ENCODE measurements around the gene DRD2. TPM values are rescaled to one million over a fixed set of nuclear protein-coding genes. Genes with fewer than 3 reads are reported as not detected.
A peak's percentile ranks its signal among the peaks of the same experiment; 100 is the strongest.

DRD2 gene
- total RNA-seq, 2 donors from 2014 or later: 0.19 to 0.82 TPM

GRCh38 chr11:113470233-113470632, 5.0 kb downstream of the DRD2 start:
- H3K27me3 Mint-ChIP-seq: peaks cover 44% of the 10 kb centered on the region
- H3K9me3 Mint-ChIP-seq: no peaks in the 10 kb centered on the region
- H3K36me3 Mint-ChIP-seq (ENCODE audit: low read depth): no peaks in the 10 kb centered on the region
- no peak overlapping the region for H3K27ac Mint-ChIP-seq
- ATAC-seq (replicated peaks): no peak
- H3K4me3 Mint-ChIP-seq: no peak overlapping the region
- H3K4me1 Mint-ChIP-seq: no peaks in the 10 kb centered on the region

- no peak overlapping the region for H3K4me3 Mint-ChIP-seq
- H3K4me1 Mint-ChIP-seq: no peaks in the 10 kb centered on the region
- H3K36me3 Mint-ChIP-seq (ENCODE audit: low read depth): no peaks in the 10 kb centered on the region
- no peak overlapping the region for H3K27ac Mint-ChIP-seq
- H3K9me3 Mint-ChIP-seq: no peaks in the 10 kb centered on the region
- H3K27me3 Mint-ChIP-seq: peaks cover 51% of the 10 kb centered on the region
- ATAC-seq (replicated peaks): no peak
Measured at GRCh38 chr11:113468726-113469345, 6.4 kb downstream of the DRD2 start.

DNA sequence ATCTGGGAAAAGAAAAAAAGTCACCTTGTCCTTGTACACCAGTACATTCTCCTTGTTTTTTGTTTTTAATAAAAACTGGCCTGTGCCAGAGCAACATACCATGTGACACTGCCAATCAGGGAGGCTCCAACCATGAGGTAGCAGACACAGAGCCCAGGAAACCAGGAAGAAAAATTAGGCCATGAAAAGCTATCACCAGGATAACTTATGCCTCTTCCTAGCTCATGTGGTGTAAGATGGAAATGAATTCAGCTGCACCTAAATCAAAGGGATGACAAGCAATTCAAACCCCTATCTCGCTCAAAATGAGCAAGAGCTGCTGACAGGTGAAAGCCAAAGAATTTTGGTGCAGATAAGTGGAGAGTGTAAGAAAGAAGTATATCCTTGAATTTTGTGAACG, 7.7 kb downstream of the DRD2 start:
- Mint-ChIP-seq H3K27ac (no peak overlapping the region), H3K4me3 (no peak overlapping the region), H3K4me1 (no peaks in the 10 kb centered on the region), H3K9me3 (no peaks in the 10 kb centered on the region), H3K36me3 (ENCODE audit: low read depth) (no peaks in the 10 kb centered on the region), H3K27me3 (peaks cover 46% of the 10 kb centered on the region)
- no peak for ATAC-seq (replicated peaks)

- H3K27me3 Mint-ChIP-seq: peaks cover 39% of the 10 kb centered on the region
- H3K36me3 Mint-ChIP-seq (ENCODE audit: low read depth): no peaks in the 10 kb centered on the region
- no peak overlapping the region for H3K27ac Mint-ChIP-seq
- ATAC-seq (replicated peaks): peak; percentile 21
- no peak overlapping the region for H3K4me3 Mint-ChIP-seq
- no peaks in the 10 kb centered on the region for H3K4me1 Mint-ChIP-seq
- no peaks in the 10 kb centered on the region for H3K9me3 Mint-ChIP-seq
Measured at GRCh38 chr11:113465786-113466185, 9.4 kb downstream of the DRD2 start.

DNA sequence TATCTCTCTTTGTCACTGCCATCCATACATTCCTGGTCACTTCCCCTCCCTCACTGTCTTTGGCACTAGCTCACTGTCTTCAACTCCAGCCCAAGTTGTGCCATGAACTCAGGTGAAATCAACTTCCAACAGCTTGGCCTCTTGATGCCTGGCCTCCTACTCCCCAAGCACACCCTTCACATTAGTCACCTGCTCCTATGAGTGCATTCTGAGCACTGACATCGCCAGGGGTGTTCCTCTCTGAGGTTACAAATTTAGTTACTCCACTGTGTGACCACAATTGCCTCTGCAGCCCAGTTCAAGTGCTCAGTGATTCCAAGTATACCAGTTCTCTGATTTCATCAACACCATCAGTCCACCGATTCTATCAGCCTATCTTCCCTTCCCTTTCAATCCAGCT, 10.8 kb downstream of the DRD2 start:
- Mint-ChIP-seq H3K27ac (no peak overlapping the region), H3K4me3 (no peak overlapping the region), H3K9me3 (no peaks in the 10 kb centered on the region), H3K36me3 (ENCODE audit: low read depth) (no peaks in the 10 kb centered on the region), H3K27me3 (peaks cover 34% of the 10 kb centered on the region), H3K4me1 (no peaks in the 10 kb centered on the region)
- no peak for ATAC-seq (replicated peaks)

DNA sequence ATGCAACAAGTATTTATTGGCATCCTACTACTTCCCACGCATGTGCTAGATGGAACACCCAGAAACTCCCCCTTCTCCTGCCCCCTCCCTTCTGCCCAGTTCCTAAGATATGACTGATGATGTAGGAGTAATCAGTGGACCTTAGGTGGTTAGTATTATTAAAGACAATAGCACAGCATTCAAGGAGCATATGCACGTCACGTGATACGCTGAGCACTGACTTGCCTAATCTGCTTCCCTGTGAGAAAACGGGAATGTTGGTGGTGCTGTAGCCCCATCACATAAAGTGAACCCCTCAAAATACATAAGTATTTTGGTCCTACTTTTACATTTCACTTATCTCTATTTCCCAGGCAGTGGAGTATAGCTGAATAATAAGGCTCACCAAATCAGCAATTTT, 12.4 kb downstream of the DRD2 start:
- Mint-ChIP-seq H3K9me3 (no peaks in the 10 kb centered on the region), H3K27ac (no peak overlapping the region), H3K4me3 (no peak overlapping the region), H3K27me3 (peaks cover 33% of the 10 kb centered on the region), H3K4me1 (no peaks in the 10 kb centered on the region), H3K36me3 (ENCODE audit: low read depth) (no peaks in the 10 kb centered on the region)
- ATAC-seq (replicated peaks): no peak

DNA sequence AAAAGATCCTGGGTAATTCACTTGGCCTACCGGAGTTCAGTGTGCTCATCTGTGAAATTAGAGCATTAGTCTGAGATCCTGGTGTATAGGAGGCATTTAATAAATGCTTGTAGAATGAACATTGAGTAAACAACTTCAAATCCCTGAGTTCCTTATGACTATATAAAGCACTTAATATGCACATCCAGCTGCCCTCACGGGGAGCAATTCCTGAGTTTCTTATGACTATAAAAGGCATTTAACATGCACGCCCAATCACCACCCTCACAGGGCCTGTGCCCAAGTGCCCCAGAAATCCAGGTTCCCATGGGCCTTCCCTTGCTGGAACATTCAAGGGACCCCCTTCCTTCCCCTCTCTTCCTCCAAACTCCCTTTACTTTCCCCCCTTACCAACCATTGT, 13.6 kb downstream of the DRD2 start:
- Mint-ChIP-seq H3K9me3 (no peaks in the 10 kb centered on the region), H3K27ac (no peak overlapping the region), H3K4me3 (no peak overlapping the region), H3K27me3 (peaks cover 28% of the 10 kb centered on the region), H3K4me1 (no peaks in the 10 kb centered on the region), H3K36me3 (ENCODE audit: low read depth) (no peaks in the 10 kb centered on the region)
- ATAC-seq (replicated peaks): no peak

DNA sequence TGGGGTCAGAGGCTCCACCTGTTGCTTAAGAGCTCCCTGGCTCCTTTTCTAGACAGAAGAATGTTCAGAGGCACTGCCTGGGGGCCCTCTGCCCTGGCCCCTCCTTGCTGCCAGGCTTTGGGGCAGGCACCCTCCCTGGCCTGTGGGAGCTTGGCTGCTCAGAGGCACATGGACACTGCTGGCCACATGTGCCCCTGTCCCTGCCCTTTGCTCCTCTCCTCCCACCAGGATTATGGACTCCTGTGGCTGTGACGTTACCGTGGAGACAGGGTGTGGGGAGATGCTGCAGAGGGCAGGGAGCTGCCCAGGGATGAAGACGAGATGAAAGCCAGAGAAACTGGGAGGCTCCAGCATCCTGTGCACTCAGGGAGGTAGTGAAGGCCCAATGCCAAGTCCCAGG, 14.7 kb downstream of the DRD2 start:
- ATAC-seq (replicated peaks): no peak
- H3K9me3 Mint-ChIP-seq: no peaks in the 10 kb centered on the region
- no peaks in the 10 kb centered on the region for H3K36me3 Mint-ChIP-seq (ENCODE audit: low read depth)
- peaks cover 28% of the 10 kb centered on the region for H3K27me3 Mint-ChIP-seq
- H3K4me3 Mint-ChIP-seq: no peak overlapping the region
- no peak overlapping the region for H3K27ac Mint-ChIP-seq
- H3K4me1 Mint-ChIP-seq: no peaks in the 10 kb centered on the region

DNA sequence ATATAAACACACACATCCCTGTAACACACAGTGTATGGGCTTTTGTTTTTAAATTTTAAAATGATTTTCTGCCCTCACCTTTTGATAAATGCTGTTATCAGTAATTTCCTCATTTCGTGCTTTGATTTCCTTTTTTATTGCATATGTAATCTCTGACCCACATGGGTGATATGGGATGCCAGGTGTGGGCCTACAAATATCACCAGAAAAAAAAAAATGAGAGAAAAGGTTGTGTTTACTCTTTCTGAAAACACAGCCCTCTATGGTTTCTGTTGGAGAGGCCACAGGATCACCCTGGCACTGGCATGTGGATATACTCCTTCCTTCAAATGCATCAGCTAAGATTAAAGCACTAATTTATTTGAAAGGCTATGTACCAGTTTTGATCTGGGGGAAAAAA, 17.0 kb downstream of the DRD2 start:
- Mint-ChIP-seq H3K4me1 (no peaks in the 10 kb centered on the region), H3K4me3 (no peak overlapping the region), H3K27me3 (peaks cover 17% of the 10 kb centered on the region), H3K36me3 (ENCODE audit: low read depth) (no peaks in the 10 kb centered on the region), H3K27ac (no peak overlapping the region), H3K9me3 (no peaks in the 10 kb centered on the region)
- no peak for ATAC-seq (replicated peaks)

DNA sequence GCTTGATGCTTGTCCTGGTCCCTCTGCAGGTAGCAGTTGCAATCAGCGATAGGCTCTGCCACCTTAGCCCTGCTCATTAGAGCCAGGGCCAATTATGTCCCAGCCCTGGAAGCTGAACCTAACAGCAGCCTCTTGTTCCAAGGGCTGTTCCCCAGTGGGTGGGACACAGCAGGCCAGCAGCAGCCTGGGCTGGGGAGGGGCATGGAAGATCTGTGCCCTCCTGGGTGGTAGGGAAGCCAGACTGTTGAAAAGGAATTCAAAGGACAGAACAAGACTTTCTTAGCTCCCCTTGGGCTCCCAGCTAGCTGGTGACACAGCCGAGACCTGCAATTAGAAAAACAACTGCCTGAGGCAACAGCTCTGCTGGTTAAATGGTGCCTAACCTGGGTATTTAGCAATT, 17.4 kb downstream of the DRD2 start:
- no peaks in the 10 kb centered on the region for H3K4me1 Mint-ChIP-seq
- H3K27me3 Mint-ChIP-seq: peaks cover 17% of the 10 kb centered on the region
- H3K27ac Mint-ChIP-seq: no peak overlapping the region
- H3K36me3 Mint-ChIP-seq (ENCODE audit: low read depth): no peaks in the 10 kb centered on the region
- no peak for ATAC-seq (replicated peaks)
- no peaks in the 10 kb centered on the region for H3K9me3 Mint-ChIP-seq
- H3K4me3 Mint-ChIP-seq: no peak overlapping the region

DNA sequence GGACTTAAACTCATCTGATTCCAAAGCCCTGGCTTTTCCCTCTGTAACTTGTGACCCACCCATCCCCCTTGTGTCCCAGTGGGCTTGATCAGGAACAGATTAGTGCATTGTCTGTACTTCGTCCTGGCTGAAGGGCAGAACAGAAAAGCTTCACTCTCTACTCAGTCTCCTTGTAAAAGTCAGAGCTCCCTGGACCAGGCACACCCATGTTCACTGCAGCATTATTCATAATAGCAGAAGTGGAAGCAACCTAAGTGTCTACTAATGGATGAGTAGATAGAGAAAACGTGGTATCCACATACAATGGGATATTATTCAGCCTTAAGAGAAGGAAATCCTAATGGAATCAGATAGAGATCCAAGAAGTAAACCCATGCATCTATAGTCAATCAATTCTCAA, 20.7 kb downstream of the DRD2 start:
- Mint-ChIP-seq H3K9me3 (no peaks in the 10 kb centered on the region), H3K36me3 (ENCODE audit: low read depth) (no peaks in the 10 kb centered on the region), H3K4me1 (no peaks in the 10 kb centered on the region), H3K27ac (no peak overlapping the region), H3K4me3 (no peak overlapping the region), H3K27me3 (peaks cover 11% of the 10 kb centered on the region)
- ATAC-seq (replicated peaks): no peak

GRCh38 chr11:113449743-113450142, 25.5 kb downstream of the DRD2 start:
- no peak overlapping the region for H3K4me3 Mint-ChIP-seq
- peaks cover 4% of the 10 kb centered on the region for H3K27me3 Mint-ChIP-seq

GRCh38 chr11:113448316-113448677, 26.9 kb downstream of the DRD2 start:
- H3K4me1 Mint-ChIP-seq: no peaks in the 10 kb centered on the region
- peaks cover 6% of the 10 kb centered on the region for H3K27me3 Mint-ChIP-seq
- H3K9me3 Mint-ChIP-seq: no peaks in the 10 kb centered on the region
- no peak overlapping the region for H3K27ac Mint-ChIP-seq
- ATAC-seq (replicated peaks): peak; percentile 13
- no peaks in the 10 kb centered on the region for H3K36me3 Mint-ChIP-seq (ENCODE audit: low read depth)
- H3K4me3 Mint-ChIP-seq: no peak overlapping the region

More at GRCh38 chr11:113449743-113450142, 25.5 kb downstream of the DRD2 start:
- H3K4me1 Mint-ChIP-seq: no peaks in the 10 kb centered on the region
- no peaks in the 10 kb centered on the region for H3K36me3 Mint-ChIP-seq (ENCODE audit: low read depth)
- no peak for ATAC-seq (replicated peaks)
- H3K9me3 Mint-ChIP-seq: no peaks in the 10 kb centered on the region
- H3K27ac Mint-ChIP-seq: no peak overlapping the region

GRCh38 chr11:113447621-113448315, 27.4 kb downstream of the DRD2 start:
- H3K9me3 Mint-ChIP-seq: no peaks in the 10 kb centered on the region
- no peaks in the 10 kb centered on the region for H3K36me3 Mint-ChIP-seq (ENCODE audit: low read depth)

GRCh38 chr11:113446938-113447337, 28.3 kb downstream of the DRD2 start:
- no peaks in the 10 kb centered on the region for H3K4me1 Mint-ChIP-seq
- no peaks in the 10 kb centered on the region for H3K9me3 Mint-ChIP-seq
- ATAC-seq (replicated peaks): no peak
- no peaks in the 10 kb centered on the region for H3K36me3 Mint-ChIP-seq (ENCODE audit: low read depth)
- no peak overlapping the region for H3K27ac Mint-ChIP-seq
- no peak overlapping the region for H3K4me3 Mint-ChIP-seq
- H3K27me3 Mint-ChIP-seq: peaks cover 10% of the 10 kb centered on the region

More at GRCh38 chr11:113447621-113448315, 27.4 kb downstream of the DRD2 start:
- no peak overlapping the region for H3K27ac Mint-ChIP-seq
- ATAC-seq (replicated peaks): peak; percentile 66
- peaks cover 8% of the 10 kb centered on the region for H3K27me3 Mint-ChIP-seq
- no peak overlapping the region for H3K4me3 Mint-ChIP-seq
- H3K4me1 Mint-ChIP-seq: no peaks in the 10 kb centered on the region
